ENCODE measurements around the gene MCHR1. TPM values are rescaled to one million over a fixed set of nuclear protein-coding genes. Genes with fewer than 3 reads are reported as not detected.

MCHR1 gene
- total and polyA plus RNA-seq, 9 of the 15 experiments (the other 6 are each of a cell fraction or from before 2014, with no cell fraction given): 0.03 to 0.50 TPM; not detected in 7

DNA sequence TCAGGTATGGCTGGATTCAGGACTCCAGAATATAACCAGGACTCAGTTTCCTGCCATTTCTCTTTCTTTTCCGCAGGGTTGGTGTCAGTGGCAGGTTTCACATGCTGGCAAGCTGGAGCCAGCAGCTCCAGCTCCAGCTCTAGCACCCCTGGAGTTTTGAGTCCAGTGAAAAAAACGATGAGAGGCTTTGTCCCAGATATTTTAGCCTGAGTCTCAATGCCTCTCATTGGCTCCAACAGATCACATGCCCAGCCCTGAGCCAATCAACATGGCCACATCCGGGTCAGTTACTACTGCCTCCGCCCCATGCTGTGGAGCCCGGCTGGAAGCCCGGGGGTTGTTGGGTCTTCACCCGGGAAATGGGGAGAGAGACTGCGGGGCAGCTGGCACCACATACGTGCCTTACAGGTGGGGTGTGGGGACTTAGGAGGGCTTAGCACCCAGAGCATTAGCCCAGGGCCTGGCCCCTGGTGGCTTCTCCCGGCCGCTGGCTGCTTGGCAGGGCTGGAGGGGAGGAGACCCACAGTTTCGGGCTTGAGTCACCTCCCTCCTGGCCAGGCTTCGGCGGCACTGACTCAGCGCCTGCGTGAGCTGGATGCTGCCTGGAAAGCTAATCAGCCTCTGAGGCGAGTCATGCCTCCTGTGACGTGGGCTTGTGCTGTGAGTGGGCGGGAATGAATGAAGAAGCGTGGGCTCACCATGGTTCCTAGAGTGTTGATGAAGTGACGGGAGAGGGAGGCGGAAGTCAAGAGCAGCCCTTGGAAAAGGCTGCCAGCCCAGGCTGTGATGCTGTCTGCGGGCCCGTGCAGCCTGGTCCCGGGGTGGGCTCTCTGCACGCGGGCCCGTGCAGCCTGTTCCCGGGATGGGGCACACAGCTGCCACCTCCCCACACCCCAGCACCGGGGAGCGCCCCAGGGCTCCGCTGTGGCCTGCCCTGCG lies 27.5 kb upstream of the MCHR1 start (continued):
- TF ChIP-seq FOXP1 (CRISPR knock-in tag; IDR thresholded peaks at IDR 0.05) (0 out of 2 replicates have a peak, but pooled peaks have one; percentile 66), RB1 (IDR thresholded peaks at IDR 0.05; ENCODE audit: low read depth) (peak; percentile 55; the same call in 1 of the 2 replicates), ZNF518B (CRISPR knock-in tag; IDR thresholded peaks at IDR 0.05) (no peak), IFI16 (CRISPR knock-in tag; IDR thresholded peaks at IDR 0.05) (no peak), KAT8 (IDR thresholded peaks at IDR 0.05; ENCODE audit: low read depth) (no peak), HNRNPUL1 (IDR thresholded peaks at IDR 0.05; ENCODE audit: low read length) (no peak), ZKSCAN1 (IDR thresholded peaks at IDR 0.05; ENCODE audit: low read depth, low read length) (no peak), LEF1 (IDR thresholded peaks at IDR 0.05) (0 out of 2 replicates have a peak, but pooled peaks have one; percentile 36), SLC30A9 (CRISPR knock-in tag; IDR thresholded peaks at IDR 0.05) (no peak), XRCC4 (IDR thresholded peaks at IDR 0.05; ENCODE audit: extremely low read depth, insufficient read depth, insufficient read length) (no peak), ZNF699 (CRISPR knock-in tag; IDR thresholded peaks at IDR 0.05; ENCODE audit: insufficient replicate concordance) (no peak), TEAD1 (CRISPR knock-in tag; IDR thresholded peaks at IDR 0.05) (0 out of 4 replicates have a peak, but pooled peaks of 1 of the 2 experiments have one; percentile 63), ZC3H11A (IDR thresholded peaks at IDR 0.05; ENCODE audit: low read depth, low read length) (no peak), ATF7 (IDR thresholded peaks at IDR 0.05) (peak; percentile 86), NR3C1 (CRISPR knock-in tag; IDR thresholded peaks at IDR 0.05) (no peak)
- TF ChIP-seq, protein P1, sequence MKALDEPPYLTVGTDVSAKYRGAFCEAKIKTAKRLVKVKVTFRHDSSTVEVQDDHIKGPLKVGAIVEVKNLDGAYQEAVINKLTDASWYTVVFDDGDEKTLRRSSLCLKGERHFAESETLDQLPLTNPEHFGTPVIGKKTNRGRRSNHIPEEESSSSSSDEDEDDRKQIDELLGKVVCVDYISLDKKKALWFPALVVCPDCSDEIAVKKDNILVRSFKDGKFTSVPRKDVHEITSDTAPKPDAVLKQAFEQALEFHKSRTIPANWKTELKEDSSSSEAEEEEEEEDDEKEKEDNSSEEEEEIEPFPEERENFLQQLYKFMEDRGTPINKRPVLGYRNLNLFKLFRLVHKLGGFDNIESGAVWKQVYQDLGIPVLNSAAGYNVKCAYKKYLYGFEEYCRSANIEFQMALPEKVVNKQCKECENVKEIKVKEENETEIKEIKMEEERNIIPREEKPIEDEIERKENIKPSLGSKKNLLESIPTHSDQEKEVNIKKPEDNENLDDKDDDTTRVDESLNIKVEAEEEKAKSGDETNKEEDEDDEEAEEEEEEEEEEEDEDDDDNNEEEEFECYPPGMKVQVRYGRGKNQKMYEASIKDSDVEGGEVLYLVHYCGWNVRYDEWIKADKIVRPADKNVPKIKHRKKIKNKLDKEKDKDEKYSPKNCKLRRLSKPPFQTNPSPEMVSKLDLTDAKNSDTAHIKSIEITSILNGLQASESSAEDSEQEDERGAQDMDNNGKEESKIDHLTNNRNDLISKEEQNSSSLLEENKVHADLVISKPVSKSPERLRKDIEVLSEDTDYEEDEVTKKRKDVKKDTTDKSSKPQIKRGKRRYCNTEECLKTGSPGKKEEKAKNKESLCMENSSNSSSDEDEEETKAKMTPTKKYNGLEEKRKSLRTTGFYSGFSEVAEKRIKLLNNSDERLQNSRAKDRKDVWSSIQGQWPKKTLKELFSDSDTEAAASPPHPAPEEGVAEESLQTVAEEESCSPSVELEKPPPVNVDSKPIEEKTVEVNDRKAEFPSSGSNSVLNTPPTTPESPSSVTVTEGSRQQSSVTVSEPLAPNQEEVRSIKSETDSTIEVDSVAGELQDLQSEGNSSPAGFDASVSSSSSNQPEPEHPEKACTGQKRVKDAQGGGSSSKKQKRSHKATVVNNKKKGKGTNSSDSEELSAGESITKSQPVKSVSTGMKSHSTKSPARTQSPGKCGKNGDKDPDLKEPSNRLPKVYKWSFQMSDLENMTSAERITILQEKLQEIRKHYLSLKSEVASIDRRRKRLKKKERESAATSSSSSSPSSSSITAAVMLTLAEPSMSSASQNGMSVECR (CRISPR knock-in tag; IDR thresholded peaks at IDR 0.05): peak; percentile 80
- TF ChIP-seq, protein P2, sequence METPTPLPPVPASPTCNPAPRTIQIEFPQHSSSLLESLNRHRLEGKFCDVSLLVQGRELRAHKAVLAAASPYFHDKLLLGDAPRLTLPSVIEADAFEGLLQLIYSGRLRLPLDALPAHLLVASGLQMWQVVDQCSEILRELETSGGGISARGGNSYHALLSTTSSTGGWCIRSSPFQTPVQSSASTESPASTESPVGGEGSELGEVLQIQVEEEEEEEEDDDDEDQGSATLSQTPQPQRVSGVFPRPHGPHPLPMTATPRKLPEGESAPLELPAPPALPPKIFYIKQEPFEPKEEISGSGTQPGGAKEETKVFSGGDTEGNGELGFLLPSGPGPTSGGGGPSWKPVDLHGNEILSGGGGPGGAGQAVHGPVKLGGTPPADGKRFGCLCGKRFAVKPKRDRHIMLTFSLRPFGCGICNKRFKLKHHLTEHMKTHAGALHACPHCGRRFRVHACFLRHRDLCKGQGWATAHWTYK (CRISPR knock-in tag; IDR thresholded peaks at IDR 0.05): no peak
- TF ChIP-seq, protein P3, sequence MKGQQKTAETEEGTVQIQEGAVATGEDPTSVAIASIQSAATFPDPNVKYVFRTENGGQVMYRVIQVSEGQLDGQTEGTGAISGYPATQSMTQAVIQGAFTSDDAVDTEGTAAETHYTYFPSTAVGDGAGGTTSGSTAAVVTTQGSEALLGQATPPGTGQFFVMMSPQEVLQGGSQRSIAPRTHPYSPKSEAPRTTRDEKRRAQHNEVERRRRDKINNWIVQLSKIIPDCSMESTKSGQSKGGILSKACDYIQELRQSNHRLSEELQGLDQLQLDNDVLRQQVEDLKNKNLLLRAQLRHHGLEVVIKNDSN (CRISPR knock-in tag; IDR thresholded peaks at IDR 0.05): peak; percentile 99

Data from K562 (cell line).